GM18868 (cell line): ENCODE measurements around the gene CRTC2.

Experiments
- ATAC-seq: cut with Tn5 transposase; IDR thresholded peaks from one replicate; pipeline ENCODE4 v1.9.1; 2021; ENCODE audit warnings: mild to moderate bottlenecking, moderate library complexity; ENCODE audit not compliant: unreplicated experiment

Gene CRTC2

GRCh38 chr1:153973525-153973924, 15.1 kb upstream of the CRTC2 start:
- no peak for ATAC-seq

- ATAC-seq: no peak
Measured at GRCh38 chr1:153973071-153973470, 14.7 kb upstream of the CRTC2 start.

GRCh38 chr1:153970346-153970745, 11.9 kb upstream of the CRTC2 start:
- ATAC-seq: no peak

GRCh38 chr1:153968972-153969371, 10.6 kb upstream of the CRTC2 start:
- no peak for ATAC-seq

GRCh38 chr1:153968408-153968807, 10.0 kb upstream of the CRTC2 start:
- ATAC-seq: no peak

GRCh38 chr1:153968000-153968363, 9.6 kb upstream of the CRTC2 start:
- ATAC-seq: no peak

- ATAC-seq: peak; percentile 79
Measured at GRCh38 chr1:153967107-153967999, 8.9 kb upstream of the CRTC2 start, which contains the start of gene CREB3L4. Gene CREB3L4 (plus strand): TSS chr1:153967902. CDS start chr1:153968526, 624 bp downstream.

GRCh38 chr1:153963850-153964331, 5.5 kb upstream of the CRTC2 start:
- no peak for ATAC-seq

GRCh38 chr1:153963030-153963849, 4.8 kb upstream of the CRTC2 start, which contains the start of gene SLC39A1:
Gene SLC39A1 (minus strand): TSS chr1:153963537. CDS start chr1:153962715, 822 bp downstream.
- ATAC-seq: peak; percentile 45

GRCh38 chr1:153962088-153963029, 3.9 kb upstream of the CRTC2 start:
- no peak for ATAC-seq

GRCh38 chr1:153961421-153961820, 3.0 kb upstream of the CRTC2 start:
- ATAC-seq: no peak

- no peak for ATAC-seq
Measured at GRCh38 chr1:153960206-153960605, 1.8 kb upstream of the CRTC2 start.

- no peak for ATAC-seq
Measured at GRCh38 chr1:153959454-153959853, 1.0 kb upstream of the CRTC2 start.

GRCh38 chr1:153958961-153959260, 499 bp upstream of the CRTC2 start:
- no peak for ATAC-seq

GRCh38 chr1:153957744-153958110, 685 bp downstream of the CRTC2 start:
- peak; percentile 16 for ATAC-seq

GRCh38 chr1:153956997-153957715, 1.3 kb downstream of the CRTC2 start:
- ATAC-seq: no peak

- ATAC-seq: no peak
Measured at GRCh38 chr1:153954826-153955225, 3.6 kb downstream of the CRTC2 start.

GRCh38 chr1:153953859-153954365, 4.5 kb downstream of the CRTC2 start:
- ATAC-seq: no peak

- no peak for ATAC-seq
Measured at GRCh38 chr1:153951801-153952200, 6.6 kb downstream of the CRTC2 start.

GRCh38 chr1:153951183-153951582, 7.2 kb downstream of the CRTC2 start:
- no peak for ATAC-seq
